GM21381 (cell line): ENCODE results near the gene MANF.
"Not testable (repeated sequence)": the region's sequence is repeated elsewhere in the genome, so short reads cannot be mapped to it uniquely, and the experiment has no call there.

Experiments used
- ATAC-seq: cut with Tn5 transposase; IDR thresholded peaks from one replicate; pipeline ENCODE4 v1.9.1; 2021; ENCODE audit warnings: mild to moderate bottlenecking, moderate library complexity; ENCODE audit not compliant: unreplicated experiment

Gene MANF

GRCh38 chr3:51371943-51372557 is 13.0 kb upstream of the MANF start:
- ATAC-seq = no peak

GRCh38 chr3:51373658-51374421 is 11.3 kb upstream of the MANF start:
- no peak for ATAC-seq

DNA sequence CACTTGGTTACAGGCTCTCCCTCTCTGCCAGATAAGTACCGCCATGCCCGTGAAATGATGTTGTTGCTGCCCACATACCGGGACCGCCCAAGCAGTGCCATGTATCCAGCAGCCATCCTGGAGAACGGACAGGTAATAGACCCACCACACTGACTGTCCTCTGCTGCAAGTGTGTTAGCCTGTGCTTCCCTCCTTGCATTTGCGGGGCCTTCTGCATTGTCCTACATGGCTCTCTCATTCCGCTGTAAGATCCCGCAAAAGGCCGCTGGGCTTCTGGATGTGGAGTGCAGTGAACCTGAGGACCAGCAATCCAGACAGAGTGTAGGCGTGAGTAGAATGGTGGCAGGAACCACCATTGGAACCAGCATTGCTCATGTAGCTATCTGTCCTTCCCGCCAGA is 10.6 kb upstream of the MANF start:
- no peak for ATAC-seq

DNA sequence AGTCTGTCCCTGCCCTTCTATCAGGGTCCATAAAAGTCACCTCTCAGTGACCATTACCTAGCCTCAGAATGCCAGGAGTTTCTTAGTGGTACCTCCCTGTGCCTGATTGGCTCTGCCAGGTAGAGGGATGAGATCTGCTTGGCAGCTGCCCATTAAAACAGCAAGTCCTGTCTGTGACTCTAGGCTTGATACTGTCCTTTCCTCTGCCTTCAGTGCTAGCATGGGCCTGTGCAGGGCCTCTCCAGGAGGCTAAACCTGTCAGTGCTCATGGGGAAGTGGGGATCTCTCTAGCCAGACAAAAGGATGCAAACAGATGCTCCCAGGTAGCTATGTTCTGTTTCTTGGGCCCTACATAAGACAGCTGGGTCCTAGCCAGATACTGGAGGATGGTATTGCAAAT is 10.0 kb upstream of the MANF start:
- no peak for ATAC-seq

GRCh38 chr3:51375571-51375970 is 9.5 kb upstream of the MANF start:
- no peak for ATAC-seq

DNA sequence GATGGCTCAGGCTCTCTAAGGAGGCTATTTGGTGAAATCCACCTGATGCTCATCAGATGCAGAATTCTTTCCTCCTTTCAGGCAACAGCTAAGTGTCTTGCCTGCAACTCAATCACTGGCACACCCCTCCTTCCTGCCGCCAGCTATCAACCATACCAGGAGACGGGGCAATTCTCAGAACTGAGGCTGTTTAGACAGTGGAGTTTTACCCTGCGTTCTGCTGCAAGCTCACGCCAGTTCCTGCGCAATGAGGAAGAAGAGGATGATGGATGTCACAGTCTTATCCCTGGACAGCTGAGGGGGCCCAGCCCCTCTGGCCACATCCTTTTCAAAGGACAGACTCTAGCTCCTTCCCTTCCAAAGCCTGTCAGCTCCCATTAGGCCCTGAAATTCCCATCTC is 7.0 kb upstream of the MANF start:
- no peak for ATAC-seq

DNA sequence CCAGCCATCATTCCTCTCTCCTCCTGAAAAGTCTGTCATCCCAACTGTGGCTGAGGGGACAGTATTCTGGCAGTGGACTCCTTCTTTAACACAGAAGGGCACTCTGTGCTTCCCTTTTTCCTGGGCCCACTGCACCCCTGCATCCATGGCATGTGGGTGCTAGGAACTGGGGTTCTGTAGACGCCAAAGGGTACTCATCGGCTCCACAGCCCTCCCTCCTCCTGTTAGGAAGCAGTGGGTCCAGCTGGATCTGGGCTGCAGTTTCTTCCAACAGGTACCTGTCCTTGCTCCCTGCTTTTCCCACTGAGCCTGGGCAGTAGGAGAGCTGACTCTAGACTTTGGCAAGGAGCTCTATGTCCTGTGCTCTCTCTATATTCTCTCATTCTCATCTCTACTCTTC is 6.4 kb upstream of the MANF start:
- ATAC-seq = no peak

GRCh38 chr3:51379301-51379700 is 5.8 kb upstream of the MANF start:
- ATAC-seq = no peak

DNA sequence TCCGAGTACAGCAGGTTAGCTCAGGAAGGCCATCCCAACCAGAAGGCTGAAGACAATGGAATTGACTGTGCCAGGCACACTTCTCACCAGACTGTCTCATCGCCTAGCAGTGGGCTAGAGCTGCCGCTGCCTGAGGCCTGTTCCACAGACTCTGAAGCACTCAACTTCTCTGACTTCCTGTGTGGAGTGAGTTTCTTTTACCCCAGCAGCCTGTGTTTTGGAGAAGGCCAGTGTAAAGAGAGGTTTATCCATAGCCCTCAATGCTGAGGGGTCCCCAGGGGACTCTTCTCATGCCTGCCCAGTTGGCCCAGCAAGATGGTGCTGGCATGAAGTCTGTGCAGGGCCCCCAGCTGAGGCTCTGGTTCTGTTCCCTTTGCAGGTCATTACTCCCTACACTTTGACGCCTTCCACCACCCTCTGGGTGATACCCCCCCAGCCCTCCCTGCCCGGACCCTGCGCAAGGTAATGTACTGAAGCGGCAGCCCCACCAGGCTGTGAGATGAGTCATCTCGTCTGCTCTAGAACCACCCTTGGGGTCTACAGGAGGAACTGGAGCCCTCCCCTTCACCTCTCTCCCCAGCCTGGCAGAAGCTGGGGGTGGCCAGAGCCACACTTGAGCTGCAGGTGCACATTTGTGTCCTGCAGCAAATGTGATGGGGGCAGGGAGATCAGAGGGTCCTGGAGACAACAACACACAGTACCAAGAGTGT is 5.2 kb upstream of the MANF start:
- no peak for ATAC-seq

DNA sequence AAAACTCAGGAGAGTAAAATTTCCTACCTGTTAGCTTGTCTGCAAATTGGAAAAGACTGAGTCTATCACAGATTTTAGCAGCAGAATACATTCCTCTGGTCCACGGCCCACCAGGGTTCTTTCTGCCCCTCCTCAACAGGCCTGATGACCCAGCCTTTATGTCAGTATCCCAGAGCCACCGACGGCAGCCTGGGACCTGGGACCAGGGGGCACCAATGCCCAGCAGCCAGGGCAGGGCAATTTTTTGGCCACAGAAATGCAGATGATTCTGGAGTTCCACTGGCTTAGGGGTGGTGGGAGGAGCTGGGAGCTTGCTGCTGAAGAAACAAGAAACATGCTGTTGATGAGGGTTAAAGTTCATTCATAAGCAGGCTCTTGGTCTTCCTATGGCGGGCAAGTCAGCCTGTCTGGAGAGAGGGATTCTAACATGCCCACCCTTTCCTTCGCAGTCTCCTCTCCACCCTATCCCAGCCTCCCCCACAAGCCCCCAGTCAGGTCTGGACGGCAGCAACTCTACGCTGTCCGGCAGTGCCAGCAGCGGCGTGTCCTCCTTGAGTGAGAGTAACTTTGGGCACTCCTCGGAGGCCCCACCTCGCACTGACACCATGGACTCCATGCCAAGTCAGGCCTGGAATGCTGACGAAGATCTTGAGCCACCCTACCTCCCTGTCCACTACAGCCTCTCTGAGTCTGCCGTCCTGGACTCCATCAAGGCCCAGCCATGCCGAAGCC is 4.3 kb upstream of the MANF start:
- no peak for ATAC-seq

- ATAC-seq = no peak
Measured at GRCh38 chr3:51381333-51381705, 3.8 kb upstream of the MANF start.

- ATAC-seq = no peak
Measured at GRCh38 chr3:51382076-51382745, 2.9 kb upstream of the MANF start.

DNA sequence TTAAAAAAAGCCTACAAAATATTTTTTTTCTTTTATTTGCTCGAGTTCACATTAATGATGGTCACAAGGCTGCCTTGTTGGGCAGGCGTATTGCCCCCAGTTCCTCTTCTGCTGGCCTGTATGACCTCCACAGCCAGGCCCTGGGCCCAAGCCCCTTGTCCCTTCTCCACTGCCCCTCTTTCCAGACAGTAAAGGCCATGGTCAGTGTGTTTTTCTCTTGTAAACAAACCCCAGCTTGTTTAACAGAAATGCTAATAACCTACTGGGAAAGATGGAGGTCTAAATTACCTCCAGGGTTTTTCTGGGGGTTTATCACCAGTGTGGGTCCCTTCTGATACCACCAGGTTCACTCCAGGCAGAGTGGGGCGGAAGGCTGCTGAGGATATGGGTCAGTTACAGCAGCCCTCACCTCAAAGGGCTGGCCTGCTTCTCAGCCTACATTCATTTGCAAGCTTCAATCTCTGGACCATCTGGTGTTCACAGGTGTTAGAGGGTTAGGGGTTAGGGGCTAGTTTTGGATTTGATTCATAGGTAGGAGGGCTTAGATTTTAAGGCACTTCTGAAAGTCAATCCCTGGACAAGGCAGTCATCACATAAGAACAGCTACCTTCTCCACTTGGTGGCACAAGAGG is 2.0 kb upstream of the MANF start:
- no peak for ATAC-seq

DNA sequence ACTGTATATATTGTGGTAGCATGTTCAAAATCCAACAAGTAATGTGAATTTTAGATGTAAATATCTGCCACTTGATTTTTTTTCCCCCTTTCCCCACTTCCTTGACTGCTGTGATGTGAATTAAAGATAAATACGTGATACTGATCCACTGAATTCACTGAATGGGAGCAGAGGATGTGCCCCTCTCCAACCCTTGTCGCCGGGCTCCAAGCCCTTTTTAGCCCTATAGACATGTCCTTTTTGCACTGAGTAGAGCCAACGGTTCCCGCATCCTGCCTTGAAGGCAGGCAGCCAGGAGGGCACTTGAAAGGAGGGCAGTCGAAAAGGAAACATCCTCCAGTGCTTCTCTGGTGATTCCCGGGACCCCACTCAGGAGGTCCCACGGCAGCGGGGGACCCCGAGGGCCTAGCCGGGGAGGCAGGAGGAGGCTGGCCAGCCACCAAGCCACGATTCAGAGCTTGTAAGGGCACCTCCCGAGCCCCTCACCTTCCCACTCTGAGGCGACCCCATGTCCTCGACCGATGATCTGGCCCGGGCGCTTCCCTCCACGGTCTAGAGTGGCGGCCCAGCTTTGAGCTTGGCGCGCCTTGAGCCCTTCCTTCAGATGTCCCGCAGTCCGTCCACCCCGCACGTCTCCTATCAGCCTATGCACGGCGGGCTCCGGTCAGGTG is 901 bp upstream of the MANF start:
- ATAC-seq = no peak

DNA sequence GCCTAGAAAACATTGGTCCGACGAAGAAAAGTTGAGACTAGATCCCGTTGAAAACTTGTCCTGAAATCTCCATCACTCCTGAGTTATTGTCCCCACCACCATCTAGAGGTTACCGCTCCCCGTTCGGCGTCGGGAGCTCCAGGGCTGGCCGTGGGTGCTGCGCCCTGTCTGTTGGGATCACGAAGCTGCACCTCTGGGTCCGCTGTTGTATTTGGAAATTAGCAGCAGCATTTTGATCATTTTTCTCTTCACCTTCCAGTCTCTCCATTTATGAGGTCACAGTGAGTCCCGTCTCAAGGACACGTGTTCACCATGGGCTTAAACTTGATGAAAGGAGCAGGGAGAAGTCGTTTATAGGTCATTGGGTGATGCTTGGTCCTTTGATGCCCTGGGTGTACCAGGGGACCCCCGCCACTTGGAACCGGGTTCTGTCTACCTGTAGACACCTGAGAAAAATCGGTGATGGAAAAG is 565 bp downstream of the MANF start:
- no peak for ATAC-seq

DNA sequence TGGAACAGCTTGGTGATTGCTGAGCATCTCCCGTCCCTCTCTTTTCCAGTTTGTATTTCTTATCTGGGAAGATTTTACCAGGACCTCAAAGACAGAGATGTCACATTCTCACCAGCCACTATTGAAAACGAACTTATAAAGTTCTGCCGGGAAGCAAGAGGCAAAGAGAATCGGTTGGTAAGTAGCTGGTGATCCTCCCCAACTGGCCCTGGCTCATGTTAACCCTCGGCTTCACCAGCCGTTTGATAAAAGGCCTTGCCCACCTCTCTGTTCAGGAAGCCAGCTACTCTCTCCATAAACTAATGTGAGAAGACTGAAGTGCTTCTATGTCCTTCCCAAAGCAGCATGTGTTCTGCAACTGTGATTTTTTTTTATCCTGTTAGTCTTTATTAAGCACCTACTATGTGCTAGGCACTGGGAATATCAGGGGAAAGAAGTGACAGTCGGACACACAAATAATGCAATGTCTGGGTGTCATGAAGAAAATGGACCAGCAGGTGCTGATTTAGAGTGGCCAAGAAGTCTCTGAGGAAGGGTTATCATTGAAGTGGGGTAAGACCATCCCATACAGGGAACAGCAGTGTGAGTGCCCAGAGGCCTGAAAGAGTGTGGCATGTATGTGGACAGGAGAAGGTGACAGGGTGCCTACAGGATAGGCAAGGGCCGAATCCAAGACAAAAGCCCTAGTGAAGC is 1.2 kb downstream of the MANF start:
- no peak for ATAC-seq

GRCh38 chr3:51386852-51387229 is 1.8 kb downstream of the MANF start:
- ATAC-seq = no peak

DNA sequence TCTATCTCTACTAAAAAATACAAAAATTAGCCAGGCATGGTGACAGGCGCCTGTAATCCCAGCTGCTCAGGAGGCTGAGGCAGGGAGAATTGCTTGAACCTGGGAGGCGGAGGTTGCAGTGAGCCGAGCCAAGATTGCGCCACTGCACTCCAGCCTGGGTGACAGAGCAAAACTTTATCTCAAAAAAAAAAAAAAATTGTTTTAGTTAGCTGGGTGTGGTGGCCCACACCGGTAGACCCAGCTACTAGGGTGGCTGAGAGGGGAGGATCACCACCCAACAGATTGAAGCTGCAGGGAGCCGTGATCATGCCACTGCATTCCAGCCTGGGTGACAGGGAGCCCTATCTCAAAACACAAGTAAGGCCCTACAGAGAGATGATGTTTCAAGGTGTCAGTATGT is 2.2 kb downstream of the MANF start:
- ATAC-seq = not testable (repeated sequence)

- no peak for ATAC-seq
Measured at GRCh38 chr3:51388286-51389029, 3.4 kb downstream of the MANF start.
